AG04450 (cell line): ENCODE results near the gene ATXN7L3B. TPM values are rescaled to one million over a fixed set of nuclear protein-coding genes. Genes with fewer than 3 reads are reported as not detected.

ENCODE experiments used
- CTCF ChIA-PET: fragments of 300-600, 350-600 bp; formaldehyde crosslinking; extraction: SDS; loops from one replicate; lab custom pipeline; 2022; ENCODE audit warnings: antibody characterized with exemption, inconsistent platforms; lab: Charles Lee
- POLR2A ChIA-PET: fragments of 350-600 bp; formaldehyde crosslinking; extraction: SDS; loops from one replicate; lab custom pipeline; 2021; ENCODE audit warnings: antibody characterized with exemption, inconsistent platforms; lab: Yijun Ruan, JAX
- DNase-seq: peaks from one replicate; pipeline ENCODE4 v3.0.0-alpha.2; 2011; ENCODE audit warnings: low read depth, low spot score
- H3K27ac ChIP-seq: one replicate; pipeline ENCODE4 v1.5.1; 2012; ENCODE audit warnings: low read depth, low read length, control low read depth
- H3K27me3 ChIP-seq: one replicate; pipeline ENCODE4 v1.6.0; 2012; ENCODE audit warnings: low read length; ENCODE audit not compliant: control insufficient read depth, insufficient read depth
- H3K4me3 ChIP-seq: 2 replicates; pipeline ENCODE4 v1.5.1; 2011; ENCODE audit warnings: mild to moderate bottlenecking, low read depth, low read length, control low read depth
- H3K9me3 ChIP-seq: 2 replicates; pipeline ENCODE4 v1.5.1; 2012; ENCODE audit warnings: low read length; ENCODE audit not compliant: control insufficient read depth, insufficient read depth
- CTCF ChIP-seq: IDR thresholded peaks from 2 replicates; pipeline ENCODE4 v1.5.1; 2011; ENCODE audit warnings: low read depth, low read length, control low read depth, inconsistent platforms
- polyA plus RNA-seq: library from polyadenylated mRNA; depleted of rRNA; stranded (reverse); fragments of >200 nt; gene quantifications from 2 replicates; pipeline ENCODE4 v1.2.3, GENCODE V29; 2011

The ATXN7L3B gene
- polyA plus RNA-seq, 1 experiment: 37.3 TPM

GRCh38 chr12:74578486-74578885 is 40.9 kb downstream of the ATXN7L3B start:
- Histone ChIP-seq H3K4me3 (no peak overlapping the region), H3K27ac (no peak overlapping the region), H3K27me3 (no peaks in the 10 kb centered on the region), H3K9me3 (no peaks in the 10 kb centered on the region)
- DNase-seq: no peak
- TF ChIP-seq CTCF: no peak
- CTCF ChIA-PET: interaction anchor here (0.6 kb wide), 1 partner anchor 67 kb away, joined by 9 read pairs; no protein-coding TSS in a partner anchor
- POLR2A ChIA-PET: no interaction called here

GRCh38 chr12:74579446-74579845 is 41.8 kb downstream of the ATXN7L3B start:
- no peak overlapping the region for H3K4me3 ChIP-seq
- no peak overlapping the region for H3K27ac ChIP-seq
- ChIA-PET POLR2A (no interaction called here), CTCF (no interaction called here)
- no peak for TF ChIP-seq CTCF
- no peaks in the 10 kb centered on the region for H3K9me3 ChIP-seq
- no peaks in the 10 kb centered on the region for H3K27me3 ChIP-seq
- no peak for DNase-seq

GRCh38 chr12:74579981-74580380 is 42.3 kb downstream of the ATXN7L3B start:
- no peak for DNase-seq
- ChIA-PET CTCF (no interaction called here), POLR2A (no interaction called here)
- no peaks in the 10 kb centered on the region for H3K9me3 ChIP-seq
- H3K27me3 ChIP-seq: no peaks in the 10 kb centered on the region
- no peak overlapping the region for H3K4me3 ChIP-seq
- H3K27ac ChIP-seq: no peak overlapping the region
- TF ChIP-seq CTCF: no peak

- Histone ChIP-seq H3K27ac (no peak overlapping the region), H3K9me3 (no peaks in the 10 kb centered on the region), H3K27me3 (no peaks in the 10 kb centered on the region), H3K4me3 (no peak overlapping the region)
- no peak for TF ChIP-seq CTCF
- no peak for DNase-seq
- CTCF ChIA-PET: no interaction called here
- POLR2A ChIA-PET: no interaction called here
Observed at GRCh38 chr12:74581439-74581838, 43.8 kb downstream of the ATXN7L3B start.

- no peak for DNase-seq
- ChIA-PET POLR2A (no interaction called here), CTCF (no interaction called here)
- no peak for TF ChIP-seq CTCF
- no peaks in the 10 kb centered on the region for H3K27me3 ChIP-seq
- H3K4me3 ChIP-seq: no peak overlapping the region
- no peak overlapping the region for H3K27ac ChIP-seq
- no peaks in the 10 kb centered on the region; the same call in 1 of the 2 replicates for H3K9me3 ChIP-seq
Observed at GRCh38 chr12:74584483-74585062, 46.9 kb downstream of the ATXN7L3B start.
